GM12872 (cell line): ENCODE results near the gene SEPTIN2.

Experiments used
- CTCF ChIP-seq: IDR thresholded peaks from 3 replicates; pipeline ENCODE4 v1.5.1; 2011; ENCODE audit warnings: low read depth, mild to moderate bottlenecking, low read length, moderate library complexity; ENCODE audit not compliant: insufficient read depth

Gene SEPTIN2

GRCh38 chr2:241356871-241357260 lies 41.1 kb downstream of the SEPTIN2 start:
- no peak for TF ChIP-seq CTCF

GRCh38 chr2:241357531-241357930 lies 41.8 kb downstream of the SEPTIN2 start:
- no peak for TF ChIP-seq CTCF

- no peak for TF ChIP-seq CTCF
Measured at GRCh38 chr2:241358470-241358869, 42.7 kb downstream of the SEPTIN2 start.

GRCh38 chr2:241359481-241360045 lies 43.8 kb downstream of the SEPTIN2 start:
- no peak for TF ChIP-seq CTCF

- TF ChIP-seq CTCF: no peak
Measured at GRCh38 chr2:241363426-241363825, 47.7 kb downstream of the SEPTIN2 start.

GRCh38 chr2:241364781-241365180 lies 49.1 kb downstream of the SEPTIN2 start:
- no peak for TF ChIP-seq CTCF

GRCh38 chr2:241366678-241367077 lies 51.0 kb downstream of the SEPTIN2 start:
- no peak for TF ChIP-seq CTCF

GRCh38 chr2:241368643-241369042 lies 52.9 kb downstream of the SEPTIN2 start:
- no peak for TF ChIP-seq CTCF
